Fibroblast of the aortic adventitia (primary cell): Measurements from ENCODE around the gene CSMD2. TPM values are rescaled to one million over a fixed set of nuclear protein-coding genes. Genes with fewer than 3 reads are reported as not detected.

Experiments used
- DNase-seq: peaks from one replicate; pipeline ENCODE4 v3.0.0-alpha.2; 2010; ENCODE audit warnings: low read depth
- H3K4me3 ChIP-seq: 2 replicates; pipeline ENCODE4 v1.5.1; 2011; ENCODE audit warnings: low read depth, mild to moderate bottlenecking, control low read depth, low read length, moderate library complexity
- CTCF ChIP-seq: IDR thresholded peaks from 2 replicates; pipeline ENCODE4 v1.5.1; 2011; ENCODE audit warnings: mild to moderate bottlenecking, low read length, control low read depth, inconsistent platforms; ENCODE audit not compliant: insufficient read depth
- total RNA-seq: library from RNA; depleted of rRNA; stranded (reverse); fragments of >200 nt; gene quantifications from 2 replicates; pipeline ENCODE4 v1.2.3, GENCODE V29; 2012; ENCODE audit warnings: low replicate concordance

CSMD2 gene
- total RNA-seq, 1 donor: 6.6 TPM

- no peak overlapping the region for H3K4me3 ChIP-seq
- DNase-seq: no peak
- no peak for TF ChIP-seq CTCF
Observed at GRCh38 chr1:33921281-33921680, 243.7 kb downstream of the CSMD2 start.

GRCh38 chr1:33918368-33918767, 246.7 kb downstream of the CSMD2 start:
- no peak for TF ChIP-seq CTCF
- H3K4me3 ChIP-seq: no peak overlapping the region
- peak; percentile 80 for DNase-seq

GRCh38 chr1:33916786-33917185, 248.2 kb downstream of the CSMD2 start:
- no peak for TF ChIP-seq CTCF
- no peak for DNase-seq
- no peak overlapping the region for H3K4me3 ChIP-seq

GRCh38 chr1:33914531-33914930, 250.5 kb downstream of the CSMD2 start:
- DNase-seq: peak; percentile 84
- TF ChIP-seq CTCF: no peak

GRCh38 chr1:33908324-33908956, 256.6 kb downstream of the CSMD2 start:
- H3K4me3 ChIP-seq: no peak overlapping the region
- TF ChIP-seq CTCF: no peak
- DNase-seq: no peak

More at GRCh38 chr1:33914531-33914930, 250.5 kb downstream of the CSMD2 start:
- H3K4me3 ChIP-seq: no peak overlapping the region

- H3K4me3 ChIP-seq: no peak overlapping the region
- no peak for DNase-seq
- TF ChIP-seq CTCF: no peak
Observed at GRCh38 chr1:33906156-33906555, 258.9 kb downstream of the CSMD2 start.

GRCh38 chr1:33905241-33905640, 259.8 kb downstream of the CSMD2 start:
- no peak for DNase-seq
- no peak overlapping the region for H3K4me3 ChIP-seq
- TF ChIP-seq CTCF: no peak
